Measurements from ENCODE around the gene TEX38. TPM values are rescaled to one million over a fixed set of nuclear protein-coding genes. Genes with fewer than 3 reads are reported as not detected.

TEX38 gene
- not detected for total RNA-seq

- WGBS, 2 donors: 86% methylated on average over 3 of the region's 3 CpGs
- Histone ChIP-seq H3K27me3 (no peaks in the 10 kb centered on the region), H3K4me1 (peaks cover 10 to 22% (median 12%) of the 10 kb centered on the region in 4 donors), H3K36me3 (peaks cover 0 to 21% (median 8%) of the 10 kb centered on the region in 4 donors), H3K27ac (no peak within 1 kb of the TSS), H3K9me3 (no peaks in the 10 kb centered on the region), H3K4me3 (no peak within 1 kb of the TSS)
- ATAC-seq (ENCODE audit: low FRiP score in 2 of 2) (no peak), DNase-seq (no peak)
- no peak for TF ChIP-seq POLR2AphosphoS5 (IDR thresholded peaks at IDR 0.05)
- TF ChIP-seq EP300 (IDR thresholded peaks at IDR 0.05): no peak
- TF ChIP-seq CTCF (IDR thresholded peaks at IDR 0.05): no peak
- no peak for TF ChIP-seq POLR2A (IDR thresholded peaks at IDR 0.05)
These were observed at the start of gene TEX38 for GRCh38 chr1:46671554-46671953. TSS of gene TEX38 (plus strand) at chr1:46671854. CDS start at chr1:46671935, 81 bp downstream.

DNA sequence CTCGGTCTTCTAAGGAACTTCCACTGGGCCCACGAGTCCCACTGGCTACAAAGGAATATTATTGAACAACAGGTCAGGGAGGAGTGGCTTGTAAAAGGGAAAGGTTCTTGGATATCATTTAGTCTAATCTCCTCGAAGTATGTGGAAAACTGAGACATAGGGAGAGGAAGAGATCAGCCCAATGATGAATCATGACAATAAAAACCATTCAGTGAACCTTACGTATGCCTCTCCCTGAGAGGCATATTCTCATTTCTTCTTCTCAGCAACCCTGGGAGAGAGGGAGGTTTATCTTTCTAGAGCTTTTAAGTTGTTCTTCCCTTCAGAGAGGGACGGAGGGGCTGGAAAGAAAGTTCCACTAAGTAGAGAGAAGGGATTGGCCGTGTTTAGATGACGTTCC is 49.7 kb upstream of the TEX38 start:
- Histone ChIP-seq H3K4me1 (peaks cover 0 to 8% (median 6%) of the 10 kb centered on the region in 4 donors), H3K27me3 (no peaks in the 10 kb centered on the region), H3K36me3 (no peaks in the 10 kb centered on the region), H3K27ac (no peak overlapping the region), H3K9me3 (no peaks in the 10 kb centered on the region), H3K4me3 (no peak overlapping the region)
- DNase-seq: no peak
- TF ChIP-seq POLR2AphosphoS5 (IDR thresholded peaks at IDR 0.05) (no peak), CTCF (IDR thresholded peaks at IDR 0.05) (no peak), POLR2A (IDR thresholded peaks at IDR 0.05) (no peak), EP300 (IDR thresholded peaks at IDR 0.05) (no peak)
- ATAC-seq (ENCODE audit: low FRiP score in 2 of 2): peak in 1 of 2 donors; percentile 35
- 75 to 78% methylated on average over 7 of the region's 7 CpGs for WGBS, 2 donors

- no peak for DNase-seq
- peak in 1 of 2 donors; percentile 46 for ATAC-seq (ENCODE audit: low FRiP score in 2 of 2)
These were observed 49.3 kb upstream of the TEX38 start for GRCh38 chr1:46622344-46622743.

GRCh38 chr1:46623743-46624644 is 47.7 kb upstream of the TEX38 start:
- 70 to 85% methylated on average over 2 to 4 of the region's 4 CpGs for WGBS, 2 donors
- Histone ChIP-seq H3K36me3 (peaks cover 0 to under 1% (median 0%) of the 10 kb centered on the region in 4 donors), H3K4me3 (no peak overlapping the region), H3K27ac (no peak overlapping the region), H3K27me3 (no peaks in the 10 kb centered on the region), H3K9me3 (no peaks in the 10 kb centered on the region), H3K4me1 (no peaks in the 10 kb centered on the region)
- TF ChIP-seq EP300 (IDR thresholded peaks at IDR 0.05): no peak
- TF ChIP-seq CTCF (IDR thresholded peaks at IDR 0.05): no peak
- TF ChIP-seq POLR2AphosphoS5 (IDR thresholded peaks at IDR 0.05): no peak
- no peak for TF ChIP-seq POLR2A (IDR thresholded peaks at IDR 0.05)
- no peak for ATAC-seq (ENCODE audit: low FRiP score in 2 of 2)
- no peak for DNase-seq

More at GRCh38 chr1:46622344-46622743, 49.3 kb upstream of the TEX38 start:
- no peak overlapping the region for H3K4me3 ChIP-seq
- TF ChIP-seq POLR2AphosphoS5 (IDR thresholded peaks at IDR 0.05) (no peak), CTCF (IDR thresholded peaks at IDR 0.05) (peak in 5 of 6 experiments; percentile 20 to 37 (median 26))
- no peaks in the 10 kb centered on the region for H3K27me3 ChIP-seq
- 75% methylated on average over 3 of the region's 3 CpGs for WGBS, 2 donors
- no peaks in the 10 kb centered on the region for H3K9me3 ChIP-seq
- no peaks in the 10 kb centered on the region for H3K36me3 ChIP-seq
- H3K27ac ChIP-seq: no peak overlapping the region
- H3K4me1 ChIP-seq: peaks cover 0 to 4% (median 2%) of the 10 kb centered on the region in 4 donors
